NCI-H1417 (cell line): ENCODE measurements around the gene LYPD6B.

Experiments used
- DNase-seq, 3 experiments: peaks; one replicate each; lab custom pipeline; 2025; lab: John Stamatoyannopoulos, UW

The LYPD6B gene

GRCh38 chr2:149076863-149077412, 38.4 kb downstream of the LYPD6B start:
- DNase-seq, result no peak

- no peak for DNase-seq
Observed at GRCh38 chr2:149077861-149078260, 39.4 kb downstream of the LYPD6B start.

- DNase-seq, result peak in 1 of 3 experiments; percentile 14
Observed at GRCh38 chr2:149080099-149080498, 41.6 kb downstream of the LYPD6B start.

GRCh38 chr2:149080971-149081370, 42.5 kb downstream of the LYPD6B start:
- peak in 2 of 3 experiments; percentile 65 to 91 for DNase-seq

GRCh38 chr2:149082079-149082478, 43.6 kb downstream of the LYPD6B start:
- peak in 1 of 3 experiments; percentile 36 for DNase-seq

GRCh38 chr2:149082735-149083134, 44.2 kb downstream of the LYPD6B start:
- peak; percentile 36 to 78 (median 74) for DNase-seq

- DNase-seq, result no peak
Observed at GRCh38 chr2:149084924-149085795, 46.7 kb downstream of the LYPD6B start.

- DNase-seq, result no peak
Observed at GRCh38 chr2:149087751-149088150, 49.3 kb downstream of the LYPD6B start.

- DNase-seq, result no peak
Observed at GRCh38 chr2:149089068-149089467, 50.6 kb downstream of the LYPD6B start.

- no peak for DNase-seq
Observed at GRCh38 chr2:149090706-149091105, 52.2 kb downstream of the LYPD6B start.

- DNase-seq, result no peak
Observed at GRCh38 chr2:149093579-149093978, 55.1 kb downstream of the LYPD6B start.

- no peak for DNase-seq
Observed at GRCh38 chr2:149094217-149095015, 55.9 kb downstream of the LYPD6B start.

- DNase-seq, result no peak
Observed at GRCh38 chr2:149098701-149099100, 60.2 kb downstream of the LYPD6B start.

- no peak for DNase-seq
Observed at GRCh38 chr2:149099298-149099697, 60.8 kb downstream of the LYPD6B start.

- DNase-seq, result no peak
Observed at GRCh38 chr2:149100739-149101699, 62.5 kb downstream of the LYPD6B start.

GRCh38 chr2:149101818-149102217, 63.3 kb downstream of the LYPD6B start:
- no peak for DNase-seq

GRCh38 chr2:149103081-149103620, 64.7 kb downstream of the LYPD6B start:
- DNase-seq, result no peak

GRCh38 chr2:149104221-149104620, 65.7 kb downstream of the LYPD6B start:
- no peak for DNase-seq

GRCh38 chr2:149112068-149112467, 73.6 kb downstream of the LYPD6B start:
- no peak for DNase-seq

- DNase-seq, result peak in 1 of 3 experiments; percentile 12
Observed at GRCh38 chr2:149112713-149113112, 74.2 kb downstream of the LYPD6B start.

- DNase-seq, result no peak
Observed at GRCh38 chr2:149115781-149116180, 77.3 kb downstream of the LYPD6B start.
